K562 (cell line): ENCODE measurements around the gene OR2AT4. TPM values are rescaled to one million over a fixed set of nuclear protein-coding genes. Genes with fewer than 3 reads are reported as not detected.

Experiments
- ATAC-seq: fragments of 200-7000 bp; cut with Tn5 transposase; 3 replicates; pipeline ENCODE4 v1.9.1; 2020; ENCODE audit warnings: moderate library complexity
- BruUV-seq: library from RNA; stranded (reverse); fragments of 400-500 nt; replicated peaks from 2 replicates; lab custom pipeline; 2021; lab: Mats Ljungman, UMichigan
- CTCF ChIA-PET: fragments of 300-600 bp; formaldehyde crosslinking; extraction: SDS; loops from one replicate; lab custom pipeline; 2021; ENCODE audit warnings: low intra/inter-chr PET ratio; lab: Yijun Ruan, JAX
- POLR2A ChIA-PET: fragments of 300-600, 350-650 bp; sonication (Branson Sonifier 250); formaldehyde crosslinking; extraction: SDS; loops from one replicate; lab custom pipeline; 2021; ENCODE audit warnings: antibody characterized with exemption, inconsistent platforms; lab: Yijun Ruan, JAX
- DNase-seq, 4 experiments: peaks; one replicate each; pipeline versions ENCODE4 v3.0.0 to v3.0.0-alpha.2; 2011 to 2018; ENCODE audit warnings: low spot score in 3 of 4, mixed read lengths in 3 of 4; ENCODE audit errors: extremely low read depth in 1 of 4
- FAIRE-seq: peaks from 2 replicates; lab custom pipeline; 2011; peaks lifted over from hg19 to GRCh38; lab: Jason Lieb, UNC
- H2AFZ ChIP-seq: 2 replicates; pipeline ENCODE4 v1.6.0; 2011; ENCODE audit warnings: low read depth, low read length, control low read depth, inconsistent platforms
- H3K27ac ChIP-seq: fragments of 200-600 bp; 3 replicates; pipeline ENCODE4 v1.8.0; 2011; ENCODE audit warnings: low read depth, mild to moderate bottlenecking, control low read depth, inconsistent platforms, low read length, moderate library complexity, mixed read lengths; ENCODE audit errors: extremely low read depth
- H3K27me3 ChIP-seq, 2 experiments: fragments of 300-600 bp in 1 of 2; 2 replicates in 1 of 2; 3 replicates in 1 of 2; pipeline versions ENCODE4 v1.6.0 to v1.8.0; 2011; ENCODE audit warnings: inconsistent platforms in 2 of 2, low read length in 2 of 2, mild to moderate bottlenecking in 1 of 2, mixed read lengths in 1 of 2, moderate library complexity in 1 of 2; ENCODE audit not compliant: control insufficient read depth in 2 of 2, insufficient read depth in 2 of 2
- H3K36me3 ChIP-seq: fragments of 300-600 bp; 3 replicates; pipeline ENCODE4 v1.8.0; 2011; ENCODE audit warnings: mild to moderate bottlenecking, low read length, inconsistent platforms; ENCODE audit not compliant: control insufficient read depth, insufficient read depth
- H3K4me1 ChIP-seq, 2 experiments: fragments of 200-600 bp in 1 of 2; replicated peaks in 1 of 2; 2 replicates in 1 of 2; 3 replicates in 1 of 2; pipeline versions ENCODE4 v1.5.1 to v1.8.0; 2011; ENCODE audit warnings: inconsistent platforms in 2 of 2, low read length in 2 of 2, mild to moderate bottlenecking in 1 of 2, mixed read lengths in 1 of 2, moderate library complexity in 1 of 2; ENCODE audit not compliant: control insufficient read depth in 2 of 2, insufficient read depth in 2 of 2
- H3K4me2 ChIP-seq: 2 replicates; pipeline ENCODE4 v1.6.1; 2011; ENCODE audit warnings: low read length, control low read depth, inconsistent platforms, mixed read lengths; ENCODE audit not compliant: insufficient read depth
- H3K4me3 ChIP-seq: fragments of 200-600 bp; sonication (generic), shearing (Covaris generic); 2 replicates; pipeline ENCODE4 v1.5.1; 2016; ENCODE audit warnings: control low read depth, inconsistent platforms
- H3K79me2 ChIP-seq: fragments of 200-600 bp; 3 replicates; pipeline ENCODE4 v1.8.0; 2011; ENCODE audit warnings: low read length, inconsistent platforms; ENCODE audit not compliant: control insufficient read depth, insufficient read depth
- H3K9ac ChIP-seq, 2 experiments: 2 replicates each; pipeline versions ENCODE4 v1.6.0 to v1.6.1; 2011; ENCODE audit warnings: low read depth in 2 of 2, low read length in 2 of 2, control low read depth in 1 of 2, inconsistent platforms in 1 of 2, mild to moderate bottlenecking in 1 of 2, mixed read lengths in 1 of 2; ENCODE audit not compliant: insufficient read depth in 1 of 2
- H3K9me1 ChIP-seq: one replicate; pipeline ENCODE4 v1.6.0; 2011; ENCODE audit warnings: inconsistent platforms, mild to moderate bottlenecking, low read length, moderate library complexity; ENCODE audit not compliant: control insufficient read depth, insufficient read depth
- H3K9me3 ChIP-seq: replicated peaks from 2 replicates; pipeline ENCODE4 v1.5.1; 2011; ENCODE audit warnings: low read depth, low read length, inconsistent platforms; ENCODE audit not compliant: control insufficient read depth, insufficient read depth
- H4K20me1 ChIP-seq: replicated peaks from 2 replicates; pipeline ENCODE4 v1.6.1; 2011; ENCODE audit warnings: low read length, inconsistent platforms, mixed read lengths; ENCODE audit not compliant: control insufficient read depth, insufficient read depth
- HDAC2 ChIP-seq: fragments of 450-650 bp; IDR thresholded peaks from 2 replicates; pipeline ENCODE4 v1.6.1; 2016; ENCODE audit warnings: mild to moderate bottlenecking
- HNRNPK ChIP-seq: fragments of 200-400 bp; formaldehyde crosslinking; IDR thresholded peaks from one replicate; pipeline ENCODE4 v1.6.1; 2018; ENCODE audit warnings: mild to moderate bottlenecking, low read depth, low read length; ENCODE audit not compliant: poor library complexity, severe bottlenecking
- PCBP1 ChIP-seq: fragments of 200-400 bp; formaldehyde crosslinking; IDR thresholded peaks from 2 replicates; pipeline ENCODE4 v1.6.1; 2018; ENCODE audit warnings: mild to moderate bottlenecking, low read depth, low read length; ENCODE audit not compliant: poor library complexity, severe bottlenecking
- PCBP2 ChIP-seq: fragments of 200-400 bp; formaldehyde crosslinking; IDR thresholded peaks from 2 replicates; pipeline ENCODE4 v1.6.1; 2018; ENCODE audit warnings: low read length, low read depth, mild to moderate bottlenecking, moderate library complexity; ENCODE audit not compliant: poor library complexity, severe bottlenecking
- ZNF551 ChIP-seq: fragments of 250-450 bp; sonication (Bioruptor Pico); IDR thresholded peaks from 2 replicates; pipeline ENCODE4 v1.5.0; 2021; ENCODE audit warnings: mild to moderate bottlenecking, moderate library complexity
- WGBS: fragments of 100-300 bp; shearing (Covaris generic); methylation state at CpG from one replicate; pipeline ENCODE4 v1.1.6; 2016; ENCODE audit warnings: low coverage, mixed read lengths; ENCODE audit not compliant: insufficient coverage; ENCODE audit errors: missing lambda C conversion rate; 5-methylcytosine and 5-hydroxymethylcytosine counted together
- in situ Hi-C: fragments of 300-500 bp; cut with MboI; formaldehyde crosslinking; loops from 4 replicates; pipeline ENCODE4 v1.15.0; 2018; ENCODE audit warnings: inconsistent platforms, mixed read lengths
- intact Hi-C: fragments of 100-400 bp; cut with micrococcal nuclease; formaldehyde crosslinking; loops from 2 replicates; pipeline ENCODE4 v1.14.2; 2022
- polyA plus RNA-seq, 8 experiments: library from polyadenylated mRNA; depleted of rRNA in 4 of 8; stranded (reverse) in 5 of 8; unstranded in 3 of 8; fragments of >200 nt; fragmentation: Nextera tagmentation in 2 of 8; fragmentation: Illumina TruSeq in 1 of 8; extraction: Ambion mirVana in 2 of 8; extraction: Trizol in 1 of 8; gene quantifications; 2 replicates each; pipeline versions ENCODE4 v1.2.1 to v1.2.3, GENCODE V29; 2011 to 2014; ENCODE audit warnings: inconsistent platforms in 1 of 8, missing spikeins in 1 of 8
- total RNA-seq, 7 experiments: library from RNA; depleted of rRNA in 6 of 7; stranded (reverse); fragments of >200 nt in 6 of 7; fragmentation: Illumina TruSeq in 2 of 7; extraction: Trizol in 2 of 7; gene quantifications; 2 replicates each; pipeline versions ENCODE4 v1.2.1 to v1.2.3, GENCODE V29; 2011 to 2021; ENCODE audit warnings: low replicate concordance in 1 of 7
- TF ChIP-seq, protein P1 (sequence below): IDR thresholded peaks from 2 replicates; pipeline ENCODE4 v1.6.1; 2016; ENCODE audit warnings: missing genetic modification characterization, missing compliant biosample characterization

OR2AT4 gene
- total and polyA plus RNA-seq, 9 of the 15 experiments (the other 6 are each of a cell fraction or from before 2014, with no cell fraction given): 0.86 to 3.1 (median 2.0) TPM

DNA sequence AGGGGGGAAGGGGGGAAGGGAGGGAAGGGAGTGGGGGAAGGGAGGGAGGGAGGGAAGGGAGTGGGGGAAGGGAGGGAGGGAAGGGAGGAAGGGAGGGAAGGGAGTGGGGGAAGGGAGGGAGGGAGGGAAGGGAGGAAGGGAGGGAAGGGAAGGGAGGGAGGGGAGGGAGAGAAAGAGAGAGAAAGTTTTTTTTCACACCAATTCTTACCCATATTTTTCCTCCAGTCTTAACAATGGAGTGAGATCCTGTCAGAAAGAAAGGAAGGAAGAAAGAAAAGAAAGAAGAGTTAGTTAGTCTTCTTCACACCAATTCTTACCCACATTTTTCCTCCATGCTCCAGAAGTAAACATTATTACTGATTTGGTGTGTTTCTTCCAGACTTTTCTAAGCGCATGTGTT is 3.0 kb upstream of the OR2AT4 start:
- 88% methylated on average over 1 of the region's 1 CpG for WGBS

More for the DNA sequence above, 3.0 kb upstream of the OR2AT4 start:
- CTCF ChIA-PET: no interaction called here
- no peak overlapping the region; the same call in 1 of the 2 replicates for H2AFZ ChIP-seq
- in situ Hi-C loops: no loop called here
- FAIRE-seq (no peak), ATAC-seq (no peak), DNase-seq (no peak)
- TF ChIP-seq HNRNPK (peak; percentile 96), PCBP2 (peak; percentile 70), PCBP1 (peak; percentile 84), ZNF551 (CRISPR knock-in tag) (0 out of 2 replicates have a peak, but pooled peaks have one; percentile 29), HDAC2 (no peak)
- TF ChIP-seq, protein P1, sequence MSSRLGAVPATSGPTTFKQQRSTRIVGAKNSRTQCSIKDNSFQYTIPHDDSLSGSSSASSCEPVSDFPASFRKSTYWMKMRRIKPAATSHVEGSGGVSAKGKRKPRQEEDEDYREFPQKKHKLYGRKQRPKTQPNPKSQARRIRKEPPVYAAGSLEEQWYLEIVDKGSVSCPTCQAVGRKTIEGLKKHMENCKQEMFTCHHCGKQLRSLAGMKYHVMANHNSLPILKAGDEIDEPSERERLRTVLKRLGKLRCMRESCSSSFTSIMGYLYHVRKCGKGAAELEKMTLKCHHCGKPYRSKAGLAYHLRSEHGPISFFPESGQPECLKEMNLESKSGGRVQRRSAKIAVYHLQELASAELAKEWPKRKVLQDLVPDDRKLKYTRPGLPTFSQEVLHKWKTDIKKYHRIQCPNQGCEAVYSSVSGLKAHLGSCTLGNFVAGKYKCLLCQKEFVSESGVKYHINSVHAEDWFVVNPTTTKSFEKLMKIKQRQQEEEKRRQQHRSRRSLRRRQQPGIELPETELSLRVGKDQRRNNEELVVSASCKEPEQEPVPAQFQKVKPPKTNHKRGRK (tag): peak; percentile 31
- peak overlapping the region; percentile 3; the same call in 1 of the 2 replicates for H3K4me2 ChIP-seq
- H3K27ac ChIP-seq: peak overlapping the region; percentile 89
- H4K20me1 ChIP-seq: no peaks in the 10 kb centered on the region
- intact Hi-C loops: loop anchor here (5.0 kb wide), 1 partner anchor 43 kb away; no protein-coding TSS in a partner anchor
- POLR2A ChIA-PET: interaction anchor here (0.7 to 0.9 kb wide), 3 partner anchors 9 to 77 kb away, joined by 3 to 4 read pairs (median 3); no protein-coding TSS in a partner anchor
- peaks cover 25 to 39% of the 10 kb centered on the region in 2 experiments; a peak in 4 of 5 replicates for H3K4me1 ChIP-seq
- no TSS peak for BruUV-seq
- peak overlapping the region in 1 of 2 experiments; percentile 76; a peak in 2 of 4 replicates for H3K9ac ChIP-seq
- 0 out of 2 replicates have a peak overlapping the region, but pooled peaks have one; percentile 40 for H3K4me3 ChIP-seq
- H3K27me3 ChIP-seq: no peaks in the 10 kb centered on the region
- no peaks in the 10 kb centered on the region for H3K9me1 ChIP-seq
- no peaks in the 10 kb centered on the region for H3K9me3 ChIP-seq
- H3K36me3 ChIP-seq: no peaks in the 10 kb centered on the region
- peaks cover 66% of the 10 kb centered on the region for H3K79me2 ChIP-seq
